Loucy (cell line): Measurements from ENCODE around the gene MYO5B.

Experiments
- EZH2phosphoT487 ChIP-seq: fragments of 200-600 bp; IDR thresholded peaks from 2 replicates; pipeline ENCODE4 v1.6.1; 2018; ENCODE audit warnings: antibody characterized with exemption, mild to moderate bottlenecking, moderate library complexity, borderline replicate concordance
- TF ChIP-seq, protein P1 (sequence below): fragments of 200-600 bp; sonication (generic); conservative IDR thresholded peaks from 2 replicates; pipeline ENCODE4 v1.5.1; 2014; ENCODE audit warnings: mild to moderate bottlenecking, antibody characterized with exemption, low read length

GRCh38 chr18:50117863-50118262, 77.1 kb downstream of the MYO5B start:
- TF ChIP-seq, protein P1, sequence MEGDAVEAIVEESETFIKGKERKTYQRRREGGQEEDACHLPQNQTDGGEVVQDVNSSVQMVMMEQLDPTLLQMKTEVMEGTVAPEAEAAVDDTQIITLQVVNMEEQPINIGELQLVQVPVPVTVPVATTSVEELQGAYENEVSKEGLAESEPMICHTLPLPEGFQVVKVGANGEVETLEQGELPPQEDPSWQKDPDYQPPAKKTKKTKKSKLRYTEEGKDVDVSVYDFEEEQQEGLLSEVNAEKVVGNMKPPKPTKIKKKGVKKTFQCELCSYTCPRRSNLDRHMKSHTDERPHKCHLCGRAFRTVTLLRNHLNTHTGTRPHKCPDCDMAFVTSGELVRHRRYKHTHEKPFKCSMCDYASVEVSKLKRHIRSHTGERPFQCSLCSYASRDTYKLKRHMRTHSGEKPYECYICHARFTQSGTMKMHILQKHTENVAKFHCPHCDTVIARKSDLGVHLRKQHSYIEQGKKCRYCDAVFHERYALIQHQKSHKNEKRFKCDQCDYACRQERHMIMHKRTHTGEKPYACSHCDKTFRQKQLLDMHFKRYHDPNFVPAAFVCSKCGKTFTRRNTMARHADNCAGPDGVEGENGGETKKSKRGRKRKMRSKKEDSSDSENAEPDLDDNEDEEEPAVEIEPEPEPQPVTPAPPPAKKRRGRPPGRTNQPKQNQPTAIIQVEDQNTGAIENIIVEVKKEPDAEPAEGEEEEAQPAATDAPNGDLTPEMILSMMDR = no peak
- no peak for TF ChIP-seq EZH2phosphoT487
